ENCODE results near the gene CDC34. TPM values are rescaled to one million over a fixed set of nuclear protein-coding genes. Genes with fewer than 3 reads are reported as not detected.

CDC34 gene
- total RNA-seq, 2 donors from 2014 or later, result 36.2 to 42.0 TPM

GRCh38 chr19:590750-591098 is 59.2 kb downstream of the CDC34 start:
- H3K27ac Mint-ChIP-seq, result no peak overlapping the region
- H3K27me3 Mint-ChIP-seq, result peaks cover 5% of the 10 kb centered on the region
- DNase-seq (no peak), ATAC-seq (no peak)
- no peaks in the 10 kb centered on the region for H3K9me3 ChIP-seq (ENCODE audit: control insufficient read depth, low read length, poor library complexity, severe bottlenecking)
- H3K4me1 Mint-ChIP-seq, result peaks cover 9% of the 10 kb centered on the region
- H3K36me3 Mint-ChIP-seq (ENCODE audit: low read depth), result no peaks in the 10 kb centered on the region
- H3K4me3 Mint-ChIP-seq, result no peak overlapping the region

- no peak for DNase-seq
- no peak for ATAC-seq
- Mint-ChIP-seq H3K4me3 (peak overlapping the region; percentile 57), H3K27ac (no peak overlapping the region), H3K27me3 (peaks cover 5% of the 10 kb centered on the region), H3K4me1 (peaks cover 9% of the 10 kb centered on the region), H3K36me3 (ENCODE audit: low read depth) (no peaks in the 10 kb centered on the region)
- H3K9me3 ChIP-seq (ENCODE audit: control insufficient read depth, low read length, poor library complexity, severe bottlenecking), result no peaks in the 10 kb centered on the region
Measured at GRCh38 chr19:591099-591958, 59.8 kb downstream of the CDC34 start.

Other genes starting within 250 kb of the CDC34 start
- gene PLPP2, start 240.4 kb upstream of the CDC34 start, total RNA-seq, result 1 to 10 TPM in 1 of 2 donors, under 1 TPM in 1; 0.60 to 2.3 TPM
- 10 to 100 TPM; 13.1 to 13.8 TPM for gene MIER2, start 187.0 kb upstream of the CDC34 start, total RNA-seq
- not detected for gene C2CD4C, start 122.6 kb upstream of the CDC34 start, total RNA-seq
- not detected for gene SHC2, start 70.7 kb upstream of the CDC34 start, total RNA-seq
- under 1 TPM; 0.15 to 0.31 TPM for gene MADCAM1, start 35.3 kb upstream of the CDC34 start, total RNA-seq
- gene TPGS1, start 24.3 kb upstream of the CDC34 start, total RNA-seq, result 10 to 100 TPM; 24.3 to 24.8 TPM
- gene GZMM, start 12.3 kb downstream of the CDC34 start, total RNA-seq, result 10 to 100 TPM; 43.8 to 45.6 TPM
- 100 to 1,000 TPM; 152 to 165 TPM for gene BSG, start 40.8 kb downstream of the CDC34 start, total RNA-seq
- gene HCN2, start 58.1 kb downstream of the CDC34 start, total RNA-seq, result 1 to 10 TPM; 1.1 to 3.0 TPM
- 10 to 100 TPM; 61.3 to 64.7 TPM for gene POLRMT, start 101.8 kb downstream of the CDC34 start, total RNA-seq
- gene FGF22, start 108.1 kb downstream of the CDC34 start, total RNA-seq, result under 1 TPM; 0.65 to 0.68 TPM
- gene RNF126, start 131.5 kb downstream of the CDC34 start, total RNA-seq, result 100 to 1,000 TPM; 105 to 126 TPM
- 1 to 10 TPM; 1.3 to 2.0 TPM for gene FSTL3, start 144.6 kb downstream of the CDC34 start, total RNA-seq
- not detected for gene PRSS57, start 163.7 kb downstream of the CDC34 start, total RNA-seq
- not detected for gene PALM, start 177.2 kb downstream of the CDC34 start, total RNA-seq
- gene MISP, start 219.4 kb downstream of the CDC34 start, total RNA-seq, result not detected

All from T-helper 17 cell (primary cell).